ENCODE measurements around the gene IBSP. TPM values are rescaled to one million over a fixed set of nuclear protein-coding genes. Genes with fewer than 3 reads are reported as not detected.

Gene IBSP
- polyA plus RNA-seq, 1 donor: 0.03 TPM

GRCh38 chr4:87851953-87852352 lies 52.6 kb downstream of the IBSP start:
- peaks cover 4% of the 10 kb centered on the region for H3K27me3 ChIP-seq (ENCODE audit: control insufficient read depth, insufficient read depth, low read length)

GRCh38 chr4:87853108-87853507 lies 53.8 kb downstream of the IBSP start:
- WGBS (ENCODE audit: insufficient coverage, low lambda C conversion rate): 0% methylated on average over 2 of the region's 3 CpGs
- Histone ChIP-seq H3K4me3 (ENCODE audit: low read length) (no peak overlapping the region), H3K36me3 (ENCODE audit: control insufficient read depth, insufficient read depth, low read length) (no peaks in the 10 kb centered on the region), H3K27ac (ENCODE audit: low read length) (no peak overlapping the region), H3K9me3 (ENCODE audit: control insufficient read depth, low read depth, low read length) (no peaks in the 10 kb centered on the region), H3K4me1 (ENCODE audit: control insufficient read depth, insufficient read depth, low read length) (no peaks in the 10 kb centered on the region), H3K27me3 (ENCODE audit: control insufficient read depth, insufficient read depth, low read length) (no peaks in the 10 kb centered on the region)
- DNase-seq: peak; percentile 20 to 41

More at GRCh38 chr4:87851953-87852352, 52.6 kb downstream of the IBSP start:
- H3K36me3 ChIP-seq (ENCODE audit: control insufficient read depth, insufficient read depth, low read length): no peaks in the 10 kb centered on the region
- no peak for DNase-seq
- H3K9me3 ChIP-seq (ENCODE audit: control insufficient read depth, low read depth, low read length): no peaks in the 10 kb centered on the region
- H3K27ac ChIP-seq (ENCODE audit: low read length): no peak overlapping the region
- no CpG with 5 or more reads among the region's 4 CpGs for WGBS (ENCODE audit: insufficient coverage, low lambda C conversion rate)
- H3K4me1 ChIP-seq (ENCODE audit: control insufficient read depth, insufficient read depth, low read length): no peaks in the 10 kb centered on the region
- no peak overlapping the region for H3K4me3 ChIP-seq (ENCODE audit: low read length)

- H3K4me3 ChIP-seq (ENCODE audit: low read length): no peak overlapping the region
Observed at GRCh38 chr4:87853891-87854290, 54.5 kb downstream of the IBSP start.

GRCh38 chr4:87855559-87855958 lies 56.2 kb downstream of the IBSP start:
- no peak overlapping the region for H3K4me3 ChIP-seq (ENCODE audit: low read length)
- no peak overlapping the region for H3K27ac ChIP-seq (ENCODE audit: low read length)
- no peaks in the 10 kb centered on the region for H3K27me3 ChIP-seq (ENCODE audit: control insufficient read depth, insufficient read depth, low read length)
- no CpG with 5 or more reads among the region's 8 CpGs for WGBS (ENCODE audit: insufficient coverage, low lambda C conversion rate)
- no peaks in the 10 kb centered on the region for H3K4me1 ChIP-seq (ENCODE audit: control insufficient read depth, insufficient read depth, low read length)
- H3K9me3 ChIP-seq (ENCODE audit: control insufficient read depth, low read depth, low read length): no peaks in the 10 kb centered on the region
- DNase-seq: no peak
- no peaks in the 10 kb centered on the region for H3K36me3 ChIP-seq (ENCODE audit: control insufficient read depth, insufficient read depth, low read length)

More at GRCh38 chr4:87853891-87854290, 54.5 kb downstream of the IBSP start:
- Histone ChIP-seq H3K27me3 (ENCODE audit: control insufficient read depth, insufficient read depth, low read length) (no peaks in the 10 kb centered on the region), H3K27ac (ENCODE audit: low read length) (no peak overlapping the region), H3K4me1 (ENCODE audit: control insufficient read depth, insufficient read depth, low read length) (no peaks in the 10 kb centered on the region), H3K36me3 (ENCODE audit: control insufficient read depth, insufficient read depth, low read length) (no peaks in the 10 kb centered on the region), H3K9me3 (ENCODE audit: control insufficient read depth, low read depth, low read length) (no peaks in the 10 kb centered on the region)
- DNase-seq: no peak

GRCh38 chr4:87856816-87857215 lies 57.5 kb downstream of the IBSP start:
- Histone ChIP-seq H3K4me3 (ENCODE audit: low read length) (no peak overlapping the region), H3K27me3 (ENCODE audit: control insufficient read depth, insufficient read depth, low read length) (no peaks in the 10 kb centered on the region), H3K9me3 (ENCODE audit: control insufficient read depth, low read depth, low read length) (no peaks in the 10 kb centered on the region), H3K4me1 (ENCODE audit: control insufficient read depth, insufficient read depth, low read length) (no peaks in the 10 kb centered on the region), H3K27ac (ENCODE audit: low read length) (no peak overlapping the region), H3K36me3 (ENCODE audit: control insufficient read depth, insufficient read depth, low read length) (no peaks in the 10 kb centered on the region)
- DNase-seq: no peak
- no CpG with 5 or more reads among the region's 1 CpG for WGBS (ENCODE audit: insufficient coverage, low lambda C conversion rate)

GRCh38 chr4:87857789-87858188 lies 58.4 kb downstream of the IBSP start:
- Histone ChIP-seq H3K4me1 (ENCODE audit: control insufficient read depth, insufficient read depth, low read length) (no peaks in the 10 kb centered on the region), H3K27ac (ENCODE audit: low read length) (no peak overlapping the region), H3K36me3 (ENCODE audit: control insufficient read depth, insufficient read depth, low read length) (no peaks in the 10 kb centered on the region), H3K4me3 (ENCODE audit: low read length) (no peak overlapping the region), H3K27me3 (ENCODE audit: control insufficient read depth, insufficient read depth, low read length) (no peaks in the 10 kb centered on the region), H3K9me3 (ENCODE audit: control insufficient read depth, low read depth, low read length) (no peaks in the 10 kb centered on the region)
- WGBS (ENCODE audit: insufficient coverage, low lambda C conversion rate): 17% methylated on average over 1 of the region's 5 CpGs
- DNase-seq: peak; percentile 38 to 75

Other genes starting within 250 kb of the IBSP start
- 0.01 TPM for gene DSPP, start 191.0 kb upstream of the IBSP start, polyA plus RNA-seq
- not detected for gene DMP1, start 149.3 kb upstream of the IBSP start, polyA plus RNA-seq
- gene MEPE, start 33.4 kb downstream of the IBSP start, polyA plus RNA-seq: not detected
- 65.6 TPM for gene SPP1, start 176.2 kb downstream of the IBSP start, polyA plus RNA-seq
- 31.2 TPM for gene PKD2, start 208.1 kb downstream of the IBSP start, polyA plus RNA-seq